RPMI7951 (cell line): ENCODE data around the gene ZNF142. TPM values are rescaled to one million over a fixed set of nuclear protein-coding genes. Genes with fewer than 3 reads are reported as not detected.

Experiments
- DNase-seq: peaks from one replicate; pipeline ENCODE4 v3.0.0-alpha.2; 2012; ENCODE audit warnings: low read depth
- total RNA-seq: library from RNA; depleted of rRNA; stranded (reverse); fragments of >200 nt; shearing (Covaris generic); gene quantifications from 2 replicates; pipeline ENCODE4 v1.2.3, GENCODE V29; 2014; rRNA removed

ZNF142 gene, protein sequence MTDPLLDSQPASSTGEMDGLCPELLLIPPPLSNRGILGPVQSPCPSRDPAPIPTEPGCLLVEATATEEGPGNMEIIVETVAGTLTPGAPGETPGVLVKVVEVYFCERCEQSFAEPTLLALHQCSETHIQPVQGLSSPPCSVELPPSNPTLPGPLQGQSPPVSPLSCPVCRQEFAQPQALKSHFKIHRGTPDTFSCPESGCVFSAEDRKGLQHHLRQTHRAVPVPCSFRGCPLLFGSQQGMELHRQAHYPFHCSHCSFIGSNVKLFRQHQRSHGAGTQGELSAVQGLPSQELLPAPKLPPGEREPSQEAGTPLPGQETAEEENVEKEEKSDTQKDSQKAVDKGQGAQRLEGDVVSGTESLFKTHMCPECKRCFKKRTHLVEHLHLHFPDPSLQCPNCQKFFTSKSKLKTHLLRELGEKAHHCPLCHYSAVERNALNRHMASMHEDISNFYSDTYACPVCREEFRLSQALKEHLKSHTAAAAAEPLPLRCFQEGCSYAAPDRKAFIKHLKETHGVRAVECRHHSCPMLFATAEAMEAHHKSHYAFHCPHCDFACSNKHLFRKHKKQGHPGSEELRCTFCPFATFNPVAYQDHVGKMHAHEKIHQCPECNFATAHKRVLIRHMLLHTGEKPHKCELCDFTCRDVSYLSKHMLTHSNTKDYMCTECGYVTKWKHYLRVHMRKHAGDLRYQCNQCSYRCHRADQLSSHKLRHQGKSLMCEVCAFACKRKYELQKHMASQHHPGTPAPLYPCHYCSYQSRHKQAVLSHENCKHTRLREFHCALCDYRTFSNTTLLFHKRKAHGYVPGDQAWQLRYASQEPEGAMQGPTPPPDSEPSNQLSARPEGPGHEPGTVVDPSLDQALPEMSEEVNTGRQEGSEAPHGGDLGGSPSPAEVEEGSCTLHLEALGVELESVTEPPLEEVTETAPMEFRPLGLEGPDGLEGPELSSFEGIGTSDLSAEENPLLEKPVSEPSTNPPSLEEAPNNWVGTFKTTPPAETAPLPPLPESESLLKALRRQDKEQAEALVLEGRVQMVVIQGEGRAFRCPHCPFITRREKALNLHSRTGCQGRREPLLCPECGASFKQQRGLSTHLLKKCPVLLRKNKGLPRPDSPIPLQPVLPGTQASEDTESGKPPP (N-terminal part only)
- 11.3 and 13.6 TPM in 2 replicates for total RNA-seq

DNA sequence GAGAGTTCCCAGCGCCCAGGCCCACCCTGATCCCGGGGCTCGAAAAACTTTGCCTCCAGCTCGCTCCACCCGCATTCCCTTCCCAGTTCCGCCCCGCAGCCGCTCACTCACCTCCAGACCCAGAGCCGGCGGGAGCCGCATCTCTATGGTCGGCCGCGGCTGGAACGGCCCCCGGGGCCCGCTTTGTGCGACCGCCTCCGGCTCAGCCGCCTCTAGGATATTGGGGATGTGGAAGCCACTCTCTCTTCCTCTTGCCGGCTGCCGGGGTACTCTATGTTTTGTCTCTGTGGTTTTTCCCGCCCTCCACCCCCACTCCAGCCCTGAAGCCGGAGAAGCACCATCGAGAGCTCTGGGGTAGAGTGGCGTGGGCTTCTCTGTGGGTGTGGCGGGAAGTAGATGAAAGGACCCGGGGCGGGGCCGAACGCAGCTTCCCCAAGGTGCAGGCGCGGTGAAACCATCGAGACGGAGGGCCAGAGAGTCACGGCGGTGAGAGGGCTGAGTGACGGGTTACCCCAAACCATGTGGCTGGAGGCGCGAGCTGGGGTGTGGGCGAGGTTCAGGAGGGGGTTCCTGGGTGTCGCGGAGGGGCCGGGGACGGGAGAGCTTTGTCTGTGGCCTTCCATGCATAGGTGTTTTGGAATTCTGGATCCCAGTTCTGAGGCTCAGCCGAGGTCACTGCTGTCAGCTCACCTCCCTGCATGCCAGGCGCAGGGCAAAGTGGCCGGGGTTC is at the start of gene ZNF142, which contains the start of gene BCS1L:
Gene ZNF142, minus strand, starts transcription at position 366 of the 730 bp plus-strand sequence. CDS start 3,194 bp downstream, outside the sequence.
Gene BCS1L, plus strand, starts transcription at position 426 of the 730 bp plus-strand sequence. CDS start 1,305 bp downstream, outside the sequence.
- peak; percentile 92 for DNase-seq

DNA sequence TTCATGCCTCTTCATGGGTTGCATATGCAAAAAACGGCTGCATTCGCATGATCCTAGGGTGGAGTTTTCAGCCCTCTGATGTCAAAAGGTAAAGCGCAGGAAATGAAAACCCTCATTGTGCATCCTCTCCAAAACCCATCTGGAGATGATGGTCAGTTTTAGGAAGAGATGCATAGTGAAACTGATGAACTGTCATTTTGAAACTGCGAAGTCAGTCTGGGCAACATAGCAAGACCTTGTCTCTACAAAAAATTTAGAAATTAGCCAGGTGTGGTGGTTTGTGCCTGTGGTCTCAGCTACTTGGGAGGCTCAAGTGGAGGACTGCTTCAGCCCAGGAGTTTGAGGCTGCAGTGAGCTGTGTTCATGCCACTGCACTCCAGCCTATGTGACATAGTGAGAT is 48.7 kb upstream of the ZNF142 start:
- no peak for DNase-seq

DNA sequence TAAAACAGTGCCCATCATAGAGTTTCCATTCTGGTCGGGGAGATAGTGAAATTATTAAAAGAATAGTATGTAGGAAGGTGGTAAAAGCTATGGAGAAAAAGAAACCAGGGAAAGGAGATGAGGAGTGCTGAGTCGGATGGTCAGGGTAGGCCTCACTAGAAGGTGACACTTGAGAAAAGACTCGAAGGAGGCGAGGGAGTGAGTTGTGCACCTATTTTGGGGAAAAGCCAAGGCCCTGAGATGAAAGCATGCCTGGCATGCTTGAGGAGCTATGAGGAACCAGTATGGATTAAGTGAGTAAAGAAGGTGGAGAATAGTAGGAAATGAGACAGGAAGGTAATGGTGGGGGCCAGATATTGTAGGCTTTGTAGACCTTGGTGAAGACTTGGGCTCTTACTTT is 43.9 kb upstream of the ZNF142 start:
- no peak for DNase-seq

DNA sequence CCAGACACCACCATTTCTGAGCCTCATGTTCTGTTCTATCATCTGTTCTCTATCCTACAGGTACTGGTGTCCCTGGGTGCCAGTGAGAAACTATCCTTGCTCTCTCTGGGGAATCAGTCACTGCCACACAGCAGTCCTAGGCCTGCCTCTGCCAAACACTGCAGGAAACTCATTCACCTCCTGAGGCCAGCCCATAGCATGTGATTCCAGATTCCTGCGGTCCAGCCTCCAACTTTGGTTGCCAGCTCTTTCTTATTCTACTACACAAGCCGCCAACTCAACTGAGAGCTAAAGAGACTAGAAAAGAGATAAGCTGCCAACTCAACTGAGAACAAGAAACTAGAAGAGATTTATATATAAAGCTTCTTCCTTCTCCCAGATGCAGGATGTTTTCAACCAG is 42.4 kb upstream of the ZNF142 start:
- DNase-seq, result peak; percentile 17

DNA sequence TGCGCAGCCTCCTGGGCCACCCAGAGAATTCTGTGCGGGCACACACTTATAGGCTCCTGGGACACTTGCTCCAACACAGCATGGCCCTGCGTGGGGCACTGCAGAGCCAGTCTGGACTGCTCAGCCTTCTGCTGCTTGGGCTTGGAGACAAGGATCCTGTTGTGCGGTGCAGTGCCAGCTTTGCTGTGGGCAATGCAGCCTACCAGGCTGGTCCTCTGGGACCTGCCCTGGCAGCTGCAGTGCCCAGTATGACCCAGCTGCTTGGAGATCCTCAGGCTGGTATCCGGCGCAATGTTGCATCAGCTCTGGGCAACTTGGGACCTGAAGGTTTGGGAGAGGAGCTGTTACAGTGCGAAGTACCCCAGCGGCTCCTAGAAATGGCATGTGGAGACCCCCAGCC is 39.5 kb upstream of the ZNF142 start:
- DNase-seq, result no peak

DNA sequence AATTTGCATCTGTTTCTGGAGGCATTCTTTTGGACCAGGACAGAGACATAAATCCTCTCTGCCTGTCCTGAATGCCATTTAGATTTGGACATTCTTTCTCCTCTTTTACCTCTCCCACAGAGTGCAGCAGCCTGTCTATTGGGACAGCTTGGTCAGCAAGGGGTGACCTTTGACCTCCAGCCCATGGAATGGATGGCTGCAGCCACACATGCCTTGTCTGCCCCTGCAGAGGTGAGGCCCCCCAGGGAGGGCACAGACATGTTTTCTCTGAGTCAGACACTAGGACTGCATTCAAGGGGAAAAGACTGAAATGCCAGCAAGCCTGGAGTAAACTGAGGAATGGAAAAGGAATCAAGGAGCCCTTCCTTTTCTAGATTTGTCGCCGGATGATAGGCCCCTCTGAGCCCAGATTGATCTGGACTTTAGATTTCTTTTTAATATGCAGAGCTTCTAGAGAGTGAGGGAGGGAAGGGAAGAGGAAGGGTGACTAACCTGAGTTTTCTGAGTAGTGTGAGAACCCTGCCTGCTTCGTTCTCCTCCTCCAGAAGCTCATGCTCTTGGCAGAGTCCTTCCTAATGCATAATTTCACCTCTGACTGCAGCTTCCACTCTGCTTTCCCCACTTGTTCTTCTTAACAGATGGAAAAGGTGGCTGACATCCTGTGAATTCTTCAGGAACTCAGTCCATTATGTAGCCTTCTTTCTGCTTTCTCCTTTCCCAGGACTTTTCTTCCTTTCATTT is 35.2 kb upstream of the ZNF142 start:
- DNase-seq, result no peak

DNA sequence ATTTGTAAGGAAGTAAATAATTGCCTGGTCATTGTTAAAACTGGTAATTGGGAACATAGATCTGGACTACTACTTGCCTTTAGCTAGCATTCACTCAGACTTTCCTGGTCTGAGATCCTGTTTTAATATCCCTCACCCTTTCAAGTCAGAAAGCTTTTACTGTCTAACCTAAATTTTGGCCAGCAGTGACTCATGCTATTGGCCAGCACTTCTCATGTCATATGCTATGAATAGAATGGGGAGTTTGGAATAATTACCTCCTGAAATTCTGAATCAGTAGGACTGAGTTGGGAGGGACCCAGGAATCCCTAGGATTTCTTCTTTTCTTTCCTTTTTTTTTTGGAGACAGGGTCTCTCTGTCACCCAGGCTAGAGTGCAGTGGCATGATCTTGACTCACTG is 31.8 kb upstream of the ZNF142 start:
- DNase-seq, result peak; percentile 41

DNA sequence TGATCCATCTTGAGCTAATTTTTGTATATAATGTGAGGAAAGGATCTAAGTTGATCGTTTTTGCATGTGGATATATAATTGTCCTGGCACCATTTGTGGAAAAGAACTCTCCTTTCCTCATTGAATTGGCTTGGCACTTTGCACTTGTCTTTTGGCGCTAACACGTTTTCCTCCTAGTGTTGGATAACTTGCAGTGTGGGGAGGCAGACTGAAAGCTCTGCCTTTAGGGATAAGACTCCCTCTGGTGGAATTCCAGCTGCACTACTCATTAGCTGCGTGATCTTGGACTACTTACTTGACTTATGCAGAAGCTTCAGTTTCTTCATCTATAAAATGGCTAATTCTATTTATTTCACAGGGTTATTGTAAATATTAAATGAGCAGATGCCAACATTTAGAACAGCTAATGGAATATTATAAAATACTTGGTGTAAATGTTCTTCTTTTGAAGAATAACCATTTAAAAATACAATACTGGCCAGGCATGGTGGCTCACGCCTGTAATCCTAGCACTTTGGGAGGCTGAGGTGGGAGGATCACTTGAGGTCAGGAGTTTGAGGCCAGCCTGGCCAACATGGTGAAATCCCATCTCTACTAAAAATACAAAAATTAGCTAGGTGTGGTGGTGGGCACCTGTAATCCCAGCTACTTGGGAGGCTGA is 28.1 kb upstream of the ZNF142 start:
- DNase-seq, result peak; percentile 79

DNA sequence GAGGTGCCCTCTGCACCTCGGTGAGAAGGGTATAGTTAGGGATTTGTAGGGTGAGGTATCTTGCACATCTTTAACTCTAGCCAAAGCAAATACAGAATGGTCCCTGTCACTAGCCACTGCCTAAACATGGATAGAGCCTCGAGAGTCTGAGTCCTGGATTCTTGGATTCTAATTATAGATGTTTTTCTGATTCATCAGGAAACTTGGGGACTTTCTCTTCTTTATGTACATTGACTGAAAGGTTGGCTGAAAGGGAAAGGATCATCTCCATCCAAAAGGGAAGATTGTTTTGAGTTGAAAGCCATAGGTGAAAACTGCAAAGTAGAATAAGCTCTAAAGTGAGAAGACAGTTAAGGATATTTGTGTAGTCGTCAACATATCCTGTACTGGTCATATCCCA is 20.6 kb upstream of the ZNF142 start:
- no peak for DNase-seq

DNA sequence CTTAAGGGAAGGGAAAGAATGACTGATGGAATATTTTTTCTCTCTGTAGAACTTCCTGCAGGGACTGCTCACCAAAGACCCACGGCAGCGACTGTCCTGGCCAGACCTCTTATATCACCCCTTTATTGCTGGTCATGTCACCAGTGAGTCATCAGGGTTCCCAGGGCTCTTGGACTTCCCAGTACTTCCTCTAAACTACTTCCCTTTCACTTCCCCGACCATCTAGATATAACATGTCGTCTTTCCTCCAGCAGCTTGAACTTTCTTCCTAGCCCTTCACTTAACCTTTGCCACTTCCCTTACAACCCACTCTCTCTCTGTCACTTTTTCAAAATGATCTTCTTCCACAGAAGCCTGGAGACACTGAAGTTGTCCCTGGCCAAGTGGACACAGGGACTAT is 19.7 kb upstream of the ZNF142 start:
- peak; percentile 11 for DNase-seq

DNA sequence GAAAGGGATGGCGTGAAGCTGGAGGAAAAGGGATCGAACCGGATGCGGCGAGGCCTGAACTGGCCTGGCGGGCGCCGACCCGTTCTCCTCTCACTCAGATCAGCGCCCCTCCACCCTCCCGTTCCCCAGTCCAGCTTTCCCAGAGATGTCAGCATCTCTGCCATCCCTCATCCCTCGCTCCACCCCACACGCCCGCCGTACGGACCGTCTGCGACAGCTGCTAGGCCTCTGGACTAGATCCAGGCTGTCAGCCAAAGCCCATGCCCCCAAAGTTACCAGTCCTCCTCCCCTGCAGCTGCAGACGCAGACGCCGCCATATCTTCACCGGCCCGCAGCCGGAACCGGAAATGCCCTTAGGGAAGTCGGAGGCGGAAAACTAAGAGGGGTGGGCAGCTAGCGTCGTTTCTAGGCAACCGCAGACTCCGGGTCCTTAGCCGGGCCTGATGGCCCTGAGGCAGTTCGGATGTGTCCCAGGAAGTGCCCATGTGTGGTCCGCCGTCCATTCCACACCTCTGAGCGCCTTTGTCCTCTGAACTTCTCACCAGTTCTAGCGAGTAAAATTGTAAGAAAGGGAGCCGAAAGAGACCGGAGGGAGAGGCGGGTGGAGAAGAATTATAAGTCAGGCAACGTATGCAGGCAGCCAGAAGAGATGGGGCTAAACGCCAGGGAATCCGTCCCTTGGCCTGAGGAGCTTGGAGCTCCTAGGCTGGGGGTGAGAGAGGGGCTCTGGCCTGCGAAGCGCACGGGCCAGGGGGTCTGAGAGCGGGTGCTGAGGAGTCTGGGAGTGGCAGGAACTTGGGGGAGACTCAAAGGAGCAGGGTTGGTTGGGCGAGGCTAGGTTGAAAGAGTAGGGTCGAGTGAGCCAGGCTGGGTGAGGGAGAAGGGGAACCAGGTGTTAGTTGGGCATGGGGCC is 12.5 kb upstream of the ZNF142 start, which contains the start of the genes RNF25 and STK36:
Gene RNF25, minus strand, starts transcription at position 349 of the 913 bp plus-strand sequence. Its CDS starts 32 bp downstream, at position 317.
Gene STK36, plus strand, starts transcription at position 433 of the 913 bp plus-strand sequence. CDS start 744 bp downstream, outside the sequence.
- DNase-seq, result peak; percentile 92

DNA sequence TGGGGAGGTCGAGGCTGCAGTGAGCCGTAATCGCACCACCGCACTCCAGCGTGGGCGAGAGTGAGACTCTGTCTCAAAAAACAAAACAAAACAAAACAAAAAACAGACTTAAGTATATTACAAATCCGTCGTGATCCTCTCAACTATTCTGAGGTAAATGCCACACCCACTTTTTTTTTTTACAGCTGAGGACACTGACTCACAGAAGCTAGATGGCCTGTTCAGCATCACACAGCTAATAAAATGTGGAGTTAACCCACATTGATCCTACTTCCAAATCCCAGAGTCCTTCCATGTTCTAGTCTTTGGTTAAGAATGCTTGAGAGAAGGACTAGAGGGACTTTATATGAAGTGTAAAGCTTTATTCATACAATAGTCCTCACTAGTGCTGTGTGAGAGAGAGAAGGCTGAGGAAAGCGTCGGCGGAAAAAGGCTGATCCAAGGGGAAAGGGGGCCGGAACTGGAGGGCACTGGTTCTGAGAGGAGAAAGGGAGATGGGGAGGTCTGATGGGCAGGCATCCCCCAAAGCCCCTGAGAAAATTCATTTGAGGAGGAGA is 11.8 kb upstream of the ZNF142 start:
- peak; percentile 50 for DNase-seq

DNA sequence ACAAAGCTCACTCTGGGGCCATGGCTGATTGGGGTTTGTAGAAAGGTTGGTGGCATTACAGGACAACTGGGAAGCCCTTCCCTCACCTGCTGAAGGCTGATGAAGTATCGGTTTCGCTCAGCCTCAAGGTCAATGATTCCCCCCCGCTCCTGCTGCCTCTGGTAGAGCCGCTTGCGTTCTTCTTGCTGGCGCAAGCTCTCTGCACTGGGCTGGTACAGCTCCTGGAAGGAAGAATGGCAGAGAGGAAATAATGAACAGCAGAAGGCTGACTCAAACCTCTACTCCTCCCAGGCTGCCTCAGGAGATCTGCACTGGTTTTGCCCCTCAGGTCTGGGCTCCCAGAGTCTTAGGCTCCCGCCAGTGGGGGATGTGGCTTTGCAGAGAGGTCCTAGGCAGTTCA is 5.2 kb upstream of the ZNF142 start:
- DNase-seq, result no peak

DNA sequence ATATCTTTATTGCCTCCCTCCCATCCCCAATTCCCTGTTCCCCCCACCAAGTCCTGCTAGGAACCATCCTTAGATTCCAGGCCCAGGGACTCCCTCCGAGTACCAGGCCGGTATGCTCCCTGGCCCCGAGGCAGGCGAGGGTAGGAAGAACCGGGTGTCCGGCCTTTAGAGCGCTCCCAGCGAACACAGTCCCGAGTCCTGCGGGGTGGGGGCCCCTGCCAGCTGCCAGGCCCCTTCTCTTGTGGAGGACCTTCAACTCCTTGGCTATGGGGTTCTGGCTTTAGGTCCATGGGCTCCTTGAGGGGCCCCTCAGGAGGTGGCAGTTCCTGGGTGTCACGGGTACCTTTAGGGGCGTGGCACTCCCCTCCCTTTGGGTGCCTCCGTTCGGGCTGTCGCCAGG is 4.5 kb upstream of the ZNF142 start:
- no peak for DNase-seq

DNA sequence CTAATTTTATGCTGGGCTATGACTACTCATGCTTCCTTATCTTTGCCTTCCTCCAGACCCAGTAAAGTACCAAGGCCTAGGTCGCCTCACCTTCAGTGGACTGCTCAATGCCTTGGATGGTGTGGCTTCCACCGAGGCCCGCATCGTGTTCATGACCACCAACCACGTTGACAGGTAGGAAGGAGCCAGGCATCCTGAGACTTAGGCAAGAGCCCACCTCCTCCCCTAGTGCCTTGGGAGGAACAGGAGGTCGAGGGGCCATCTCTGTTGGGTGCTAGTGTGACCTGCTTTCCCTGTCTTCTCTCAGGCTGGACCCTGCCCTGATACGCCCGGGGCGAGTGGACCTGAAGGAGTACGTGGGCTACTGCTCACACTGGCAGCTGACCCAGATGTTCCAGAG is 3.4 kb upstream of the ZNF142 start:
- no peak for DNase-seq

DNA sequence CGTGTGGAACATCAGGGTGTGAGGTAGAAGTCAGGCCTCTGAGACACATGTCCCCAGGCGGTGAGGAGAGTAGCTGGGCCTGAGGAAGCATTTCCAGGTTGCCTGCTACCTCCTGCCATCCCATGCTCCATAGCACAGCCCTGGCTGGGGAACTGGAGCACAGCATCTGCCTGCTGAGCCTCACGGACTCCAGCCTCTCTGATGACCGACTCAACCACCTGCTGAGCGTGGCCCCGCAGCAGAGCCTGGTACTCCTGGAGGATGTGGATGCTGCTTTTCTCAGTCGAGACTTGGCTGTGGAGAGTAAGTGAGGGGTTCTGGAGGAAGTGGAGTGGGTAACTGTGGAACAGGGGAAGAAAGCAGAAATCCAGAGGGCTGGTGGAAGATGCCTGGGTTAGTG is 3.0 kb upstream of the ZNF142 start:
- DNase-seq, result no peak

DNA sequence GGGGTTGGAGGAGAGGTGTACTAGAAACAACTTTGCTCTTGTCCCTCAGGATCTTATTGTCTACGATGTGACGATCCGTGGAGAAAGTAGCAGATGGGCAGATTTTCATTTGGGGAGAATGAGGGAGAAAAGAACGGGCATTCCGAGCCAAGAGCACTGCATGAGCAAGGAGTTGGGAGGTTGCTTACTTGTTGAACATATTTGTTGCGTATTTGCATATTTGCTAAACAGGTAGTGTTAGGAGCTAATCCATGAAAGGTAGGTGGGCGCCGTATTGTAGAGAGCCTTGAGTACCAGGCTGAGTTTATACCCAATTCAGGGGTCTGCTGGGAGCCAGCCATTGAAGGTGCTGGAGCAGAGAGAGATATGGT is 550 bp upstream of the ZNF142 start:
- no peak for DNase-seq

DNA sequence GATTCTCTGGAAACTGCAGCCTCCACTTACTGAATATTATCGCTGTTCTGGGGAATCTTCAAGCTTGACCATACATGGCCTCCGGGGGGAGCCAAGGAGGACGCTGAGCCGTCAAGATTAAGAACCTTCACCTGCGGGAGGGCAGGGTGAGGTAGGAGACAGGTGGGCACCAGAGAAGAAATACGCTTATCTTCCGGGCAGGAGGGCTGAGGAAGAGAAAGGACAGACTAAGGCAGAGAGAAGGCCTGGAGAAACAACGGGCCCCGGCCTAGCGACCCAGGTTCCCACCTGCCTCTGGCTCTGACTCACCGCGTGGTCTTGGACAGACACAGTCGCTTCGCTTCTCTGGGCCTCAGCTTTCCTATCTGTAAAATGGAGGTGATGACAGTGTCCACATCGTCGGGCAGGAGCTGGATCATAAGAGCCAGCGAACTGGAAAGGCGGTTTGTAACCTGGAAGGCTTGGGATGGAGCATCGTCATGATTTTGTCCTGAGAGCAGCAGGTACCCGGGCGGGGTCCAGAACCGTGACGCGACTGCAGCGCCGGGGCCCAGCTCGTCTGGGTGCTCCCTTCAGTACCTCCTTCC is 659 bp downstream of the ZNF142 start:
- peak; percentile 51 for DNase-seq
